ENCODE measurements around the gene ERGIC1.

GRCh38 chr5:172956228-172956627, 122.2 kb downstream of the ERGIC1 start:
- no peak for TF ChIP-seq CTCF (IDR thresholded peaks at IDR 0.05)
- TF ChIP-seq POLR2A (IDR thresholded peaks at IDR 0.05), result no peak

Measured in adrenal gland (tissue), 5 donors.